Activated CD4-positive, alpha-beta memory T cell treated with anti-CD3 and anti-CD28 coated beads, Interleukin-2, amount 10 ng/mL, durations not matched to agents 7 days and 5 days (primary cell): ENCODE results near the gene ENOX1. TPM values are rescaled to one million over a fixed set of nuclear protein-coding genes. Genes with fewer than 3 reads are reported as not detected.

ENCODE experiments used
- CTCF ChIA-PET: fragments of 350-600 bp; sonication (Branson Sonifier 250); formaldehyde crosslinking; loops from one replicate; lab custom pipeline; 2021; ENCODE audit warnings: antibody characterized with exemption, inconsistent platforms; lab: Charles Lee
- POLR2A ChIA-PET: fragments of 350-600 bp; sonication (Branson Sonifier 250); formaldehyde crosslinking; loops from one replicate; lab custom pipeline; 2021; ENCODE audit warnings: antibody characterized with exemption; lab: Charles Lee
- DNase-seq: peaks from one replicate; pipeline ENCODE4 v3.0.0-alpha.2; 2020
- H3K27ac Mint-ChIP-seq: one replicate; pipeline ENCODE4 v1.8.0; 2021; ENCODE audit warnings: mild to moderate bottlenecking, mixed read lengths
- H3K27me3 Mint-ChIP-seq: one replicate; pipeline ENCODE4 v1.8.0; 2021; ENCODE audit warnings: mixed read lengths
- H3K36me3 Mint-ChIP-seq: one replicate; pipeline ENCODE4 v1.8.0; 2021; ENCODE audit warnings: low read depth, mixed read lengths
- H3K4me1 Mint-ChIP-seq: one replicate; pipeline ENCODE4 v1.8.0; 2021; ENCODE audit warnings: mixed read lengths
- H3K4me3 Mint-ChIP-seq: one replicate; pipeline ENCODE4 v1.8.0; 2021; ENCODE audit warnings: mild to moderate bottlenecking, mixed read lengths
- H3K9me3 Mint-ChIP-seq: one replicate; pipeline ENCODE4 v1.8.0; 2021; ENCODE audit warnings: mixed read lengths
- total RNA-seq, 2 experiments: library from RNA; stranded (reverse); gene quantifications; one replicate each; pipeline ENCODE4 v1.2.3, GENCODE V29; 2021

Gene ENOX1
- total RNA-seq, 2 experiments from 2014 or later = 0.25 to 0.38 TPM

DNA sequence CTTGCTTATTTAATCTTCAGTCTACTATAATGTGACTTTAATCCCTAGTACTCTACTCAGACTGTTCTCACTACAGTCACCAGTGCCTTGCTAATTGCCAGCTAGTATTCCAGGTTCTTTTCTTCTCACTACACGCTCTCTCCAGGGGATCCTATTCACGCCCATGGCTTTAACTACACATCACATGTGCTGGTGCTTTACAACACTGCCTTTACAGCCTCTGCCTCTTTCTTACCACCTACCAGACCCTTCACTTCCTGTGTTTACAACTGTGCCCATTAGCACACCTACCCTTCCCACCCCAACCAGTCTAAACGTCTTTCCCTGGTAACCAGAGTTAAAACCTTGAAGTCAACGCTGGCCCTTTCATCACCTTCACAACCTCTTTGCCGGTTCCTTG lies 513.9 kb downstream of the ENOX1 start:
- no peak for DNase-seq
- Mint-ChIP-seq H3K27me3 (peaks cover 18% of the 10 kb centered on the region), H3K27ac (no peak overlapping the region), H3K4me1 (no peaks in the 10 kb centered on the region), H3K4me3 (no peak overlapping the region), H3K36me3 (no peaks in the 10 kb centered on the region), H3K9me3 (no peaks in the 10 kb centered on the region)
- ChIA-PET CTCF (no interaction called here), POLR2A (no interaction called here)

DNA sequence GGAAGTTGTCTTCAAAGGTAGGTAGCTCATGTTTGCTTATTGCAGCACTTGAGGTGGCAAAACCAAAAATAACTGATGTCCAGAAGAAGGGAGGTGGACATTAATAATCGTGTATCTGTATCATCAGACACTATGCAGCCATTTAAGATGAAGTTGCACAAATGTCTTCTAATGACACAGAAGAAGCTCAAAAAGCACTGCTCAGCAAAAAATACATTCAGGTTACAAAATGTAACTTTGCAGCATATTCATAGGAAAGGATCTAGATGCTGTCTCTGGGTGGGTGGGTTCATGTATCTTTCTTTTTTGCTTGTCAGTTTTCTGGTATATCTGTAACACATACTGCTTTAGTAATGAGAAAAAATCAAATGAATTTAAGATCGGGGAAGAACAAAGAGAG lies 515.6 kb downstream of the ENOX1 start:
- no peak overlapping the region for H3K27ac Mint-ChIP-seq
- H3K27me3 Mint-ChIP-seq = peaks cover 21% of the 10 kb centered on the region
- ChIA-PET POLR2A (no interaction called here), CTCF (no interaction called here)
- DNase-seq = no peak
- H3K9me3 Mint-ChIP-seq = no peaks in the 10 kb centered on the region
- no peaks in the 10 kb centered on the region for H3K4me1 Mint-ChIP-seq
- no peaks in the 10 kb centered on the region for H3K36me3 Mint-ChIP-seq
- H3K4me3 Mint-ChIP-seq = no peak overlapping the region

GRCh38 chr13:43270130-43270830 lies 516.5 kb downstream of the ENOX1 start:
- Mint-ChIP-seq H3K4me1 (no peaks in the 10 kb centered on the region), H3K36me3 (no peaks in the 10 kb centered on the region), H3K27ac (no peak overlapping the region), H3K9me3 (no peaks in the 10 kb centered on the region), H3K27me3 (peaks cover 18% of the 10 kb centered on the region), H3K4me3 (no peak overlapping the region)
- ChIA-PET POLR2A (no interaction called here), CTCF (no interaction called here)
- DNase-seq = no peak

GRCh38 chr13:43269037-43269481 lies 517.7 kb downstream of the ENOX1 start:
- H3K4me1 Mint-ChIP-seq = no peaks in the 10 kb centered on the region
- H3K27ac Mint-ChIP-seq = no peak overlapping the region
- no peak overlapping the region for H3K4me3 Mint-ChIP-seq
- H3K27me3 Mint-ChIP-seq = peaks cover 16% of the 10 kb centered on the region
- no peaks in the 10 kb centered on the region for H3K9me3 Mint-ChIP-seq
- no peak for DNase-seq
- no peaks in the 10 kb centered on the region for H3K36me3 Mint-ChIP-seq
- ChIA-PET POLR2A (no interaction called here), CTCF (no interaction called here)

- CTCF ChIA-PET = no interaction called here
- no peak for DNase-seq
- POLR2A ChIA-PET = no interaction called here
- Mint-ChIP-seq H3K27ac (no peak overlapping the region), H3K9me3 (no peaks in the 10 kb centered on the region), H3K27me3 (peaks cover 15% of the 10 kb centered on the region), H3K36me3 (no peaks in the 10 kb centered on the region), H3K4me1 (no peaks in the 10 kb centered on the region), H3K4me3 (no peak overlapping the region)
These were observed 518.1 kb downstream of the ENOX1 start for GRCh38 chr13:43268632-43269031.

DNA sequence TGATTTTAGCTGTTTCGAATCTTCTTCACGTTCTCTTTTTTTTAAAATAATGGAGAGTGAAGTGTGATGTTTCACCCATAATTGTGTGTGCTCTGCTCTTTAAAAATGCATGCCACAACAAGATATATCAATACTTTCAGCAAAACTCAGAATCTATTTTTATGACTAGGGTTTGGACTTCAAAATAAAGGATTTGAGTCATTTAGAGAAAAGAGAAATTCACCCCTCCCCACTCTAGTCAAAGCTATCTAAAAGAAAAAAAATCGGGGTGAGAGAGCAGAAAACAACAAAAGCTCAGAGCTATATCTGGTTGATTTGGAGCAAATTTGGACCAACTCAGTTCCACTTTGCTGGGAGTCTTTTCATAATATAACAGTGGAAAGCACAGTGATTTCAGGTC lies 518.9 kb downstream of the ENOX1 start:
- H3K4me3 Mint-ChIP-seq = no peak overlapping the region
- ChIA-PET CTCF (no interaction called here), POLR2A (no interaction called here)
- H3K9me3 Mint-ChIP-seq = no peaks in the 10 kb centered on the region
- H3K4me1 Mint-ChIP-seq = no peaks in the 10 kb centered on the region
- H3K27me3 Mint-ChIP-seq = peaks cover 9% of the 10 kb centered on the region
- H3K27ac Mint-ChIP-seq = no peak overlapping the region
- DNase-seq = no peak
- H3K36me3 Mint-ChIP-seq = no peaks in the 10 kb centered on the region

GRCh38 chr13:43266936-43267615 lies 519.7 kb downstream of the ENOX1 start:
- H3K9me3 Mint-ChIP-seq = no peaks in the 10 kb centered on the region
- no peak overlapping the region for H3K27ac Mint-ChIP-seq
- POLR2A ChIA-PET = no interaction called here
- peaks cover 6% of the 10 kb centered on the region for H3K27me3 Mint-ChIP-seq
- no peaks in the 10 kb centered on the region for H3K4me1 Mint-ChIP-seq
- DNase-seq = no peak
- no peak overlapping the region for H3K4me3 Mint-ChIP-seq
- CTCF ChIA-PET = no interaction called here
- H3K36me3 Mint-ChIP-seq = no peaks in the 10 kb centered on the region

- H3K27ac Mint-ChIP-seq = no peak overlapping the region
- CTCF ChIA-PET = no interaction called here
These were observed 521.7 kb downstream of the ENOX1 start for GRCh38 chr13:43265028-43265427.

DNA sequence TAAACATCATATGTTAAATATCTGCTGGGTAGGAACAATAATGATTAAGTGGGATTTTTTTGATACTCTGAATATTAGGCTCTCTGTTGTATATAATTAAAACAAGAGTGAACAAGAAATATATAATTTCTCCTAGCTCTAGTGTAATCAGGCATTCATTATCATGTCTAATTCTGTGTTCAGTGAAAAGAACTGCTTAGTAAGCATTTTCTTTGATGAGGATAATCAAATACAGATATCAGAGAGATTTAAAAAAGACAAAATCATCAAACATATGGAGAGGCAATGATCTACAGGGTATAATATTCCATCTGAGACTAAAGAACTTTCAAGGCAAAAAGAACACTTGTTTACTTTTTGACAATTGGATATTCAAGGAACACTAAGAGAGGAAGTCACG lies 522.3 kb downstream of the ENOX1 start:
- Mint-ChIP-seq H3K27me3 (peaks cover 4% of the 10 kb centered on the region), H3K4me3 (no peak overlapping the region), H3K27ac (no peak overlapping the region), H3K4me1 (no peaks in the 10 kb centered on the region), H3K36me3 (no peaks in the 10 kb centered on the region), H3K9me3 (no peaks in the 10 kb centered on the region)
- DNase-seq = no peak
- ChIA-PET CTCF (interaction anchor here (0.6 kb wide), 1 partner anchor 276 kb away, joined by 3 read pairs; no protein-coding TSS in a partner anchor), POLR2A (no interaction called here)

More at GRCh38 chr13:43265028-43265427, 521.7 kb downstream of the ENOX1 start:
- no peak for DNase-seq
- Mint-ChIP-seq H3K4me1 (no peaks in the 10 kb centered on the region), H3K9me3 (no peaks in the 10 kb centered on the region), H3K27me3 (peaks cover 5% of the 10 kb centered on the region), H3K4me3 (no peak overlapping the region), H3K36me3 (no peaks in the 10 kb centered on the region)
- POLR2A ChIA-PET = no interaction called here

GRCh38 chr13:43263047-43263446 lies 523.7 kb downstream of the ENOX1 start:
- Mint-ChIP-seq H3K4me3 (no peak overlapping the region), H3K36me3 (no peaks in the 10 kb centered on the region), H3K27me3 (peaks cover 2% of the 10 kb centered on the region), H3K9me3 (no peaks in the 10 kb centered on the region), H3K4me1 (no peaks in the 10 kb centered on the region), H3K27ac (no peak overlapping the region)
- ChIA-PET CTCF (no interaction called here), POLR2A (no interaction called here)
- no peak for DNase-seq

GRCh38 chr13:43260999-43261398 lies 525.8 kb downstream of the ENOX1 start:
- no peaks in the 10 kb centered on the region for H3K4me1 Mint-ChIP-seq
- no peaks in the 10 kb centered on the region for H3K36me3 Mint-ChIP-seq
- H3K9me3 Mint-ChIP-seq = no peaks in the 10 kb centered on the region
- peaks cover 8% of the 10 kb centered on the region for H3K27me3 Mint-ChIP-seq
- POLR2A ChIA-PET = no interaction called here
- H3K27ac Mint-ChIP-seq = no peak overlapping the region
- DNase-seq = no peak
- CTCF ChIA-PET = interaction anchor here (0.5 kb wide), 1 partner anchor 281 kb away, joined by 3 read pairs; no protein-coding TSS in a partner anchor
- no peak overlapping the region for H3K4me3 Mint-ChIP-seq

- Mint-ChIP-seq H3K9me3 (no peaks in the 10 kb centered on the region), H3K27me3 (peaks cover 11% of the 10 kb centered on the region), H3K4me1 (no peaks in the 10 kb centered on the region), H3K36me3 (no peaks in the 10 kb centered on the region), H3K4me3 (no peak overlapping the region), H3K27ac (no peak overlapping the region)
- ChIA-PET POLR2A (no interaction called here), CTCF (no interaction called here)
- no peak for DNase-seq
These were observed 528.0 kb downstream of the ENOX1 start for GRCh38 chr13:43258771-43259170.

GRCh38 chr13:43257765-43258164 lies 529.0 kb downstream of the ENOX1 start:
- H3K27me3 Mint-ChIP-seq = peaks cover 11% of the 10 kb centered on the region
- H3K4me3 Mint-ChIP-seq = no peak overlapping the region
- no peaks in the 10 kb centered on the region for H3K9me3 Mint-ChIP-seq
- CTCF ChIA-PET = no interaction called here
- no peak overlapping the region for H3K27ac Mint-ChIP-seq
- no peaks in the 10 kb centered on the region for H3K4me1 Mint-ChIP-seq
- no peaks in the 10 kb centered on the region for H3K36me3 Mint-ChIP-seq
- POLR2A ChIA-PET = no interaction called here
- no peak for DNase-seq

DNA sequence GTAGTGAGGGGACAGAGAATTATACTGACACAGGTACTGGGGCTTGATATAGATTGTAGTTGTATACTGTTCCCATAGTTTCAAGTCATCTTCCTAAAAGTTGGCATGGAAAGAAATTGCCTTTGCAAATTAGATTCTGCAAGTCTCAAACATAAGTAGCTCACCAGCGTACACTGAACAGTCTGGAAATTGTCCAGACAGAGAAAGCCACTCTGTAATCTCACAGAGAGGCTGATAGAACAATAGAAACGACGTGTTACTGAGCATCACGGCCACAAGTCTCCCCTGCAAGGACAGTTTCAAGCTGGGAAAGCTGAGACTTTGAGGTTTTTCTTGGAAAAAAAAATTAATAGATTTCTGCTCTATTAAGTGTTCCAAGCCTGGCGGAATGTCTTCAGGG lies 534.8 kb downstream of the ENOX1 start:
- peaks cover 12% of the 10 kb centered on the region for H3K27me3 Mint-ChIP-seq
- no peaks in the 10 kb centered on the region for H3K36me3 Mint-ChIP-seq
- no peak overlapping the region for H3K4me3 Mint-ChIP-seq
- ChIA-PET POLR2A (no interaction called here), CTCF (no interaction called here)
- no peaks in the 10 kb centered on the region for H3K9me3 Mint-ChIP-seq
- H3K4me1 Mint-ChIP-seq = no peaks in the 10 kb centered on the region
- H3K27ac Mint-ChIP-seq = no peak overlapping the region
- no peak for DNase-seq
